ENCODE measurements around the gene TNFSF12. TPM values are rescaled to one million over a fixed set of nuclear protein-coding genes. Genes with fewer than 3 reads are reported as not detected.

Gene TNFSF12
- 10 to 100 TPM; 13.3 to 14.4 TPM for total RNA-seq

GRCh38 chr17:7548585-7549400 is at the start of gene TNFSF12:
Gene TNFSF12 (plus strand): TSS chr17:7549058. CDS start chr17:7549154, 96 bp downstream.
- ChIA-PET CTCF (interaction anchor here (1.1 to 3.6 kb wide), 5 partner anchors 12 to 137 kb away, joined by 3 to 15 read pairs (median 5); partner anchors contain the start of gene ZBTB4), POLR2A (no interaction called here)

GRCh38 chr17:7499161-7499560 is 49.7 kb upstream of the TNFSF12 start:
- ChIA-PET CTCF (interaction anchor here (0.6 to 1.2 kb wide), 6 partner anchors 15 to 1481 kb away, joined by 3 to 5 read pairs (median 3); no protein-coding TSS in a partner anchor), POLR2A (no interaction called here)

- CTCF ChIA-PET: interaction anchor here (1.1 to 1.3 kb wide), 2 partner anchors 21 to 184 kb away, joined by 3 to 5 read pairs; no protein-coding TSS in a partner anchor
- POLR2A ChIA-PET: interaction anchor here (0.6 kb wide), 1 partner anchor 345 kb away, joined by 4 read pairs; no protein-coding TSS in a partner anchor
Measured at GRCh38 chr17:7501729-7502128, 47.1 kb upstream of the TNFSF12 start.

- POLR2A ChIA-PET: no interaction called here
- CTCF ChIA-PET: interaction anchor here (1.1 to 1.3 kb wide), 2 partner anchors 20 to 183 kb away, joined by 3 to 5 read pairs; no protein-coding TSS in a partner anchor
Measured at GRCh38 chr17:7502171-7502847, 46.5 kb upstream of the TNFSF12 start.

GRCh38 chr17:7502987-7503386 is 45.9 kb upstream of the TNFSF12 start:
- ChIA-PET CTCF (interaction anchor here (1.3 kb wide), 1 partner anchor 20 kb away, joined by 5 read pairs; no protein-coding TSS in a partner anchor), POLR2A (interaction anchor here (0.6 kb wide), 1 partner anchor 154 kb away, joined by 4 read pairs; no protein-coding TSS in a partner anchor)

- ChIA-PET CTCF (no interaction called here), POLR2A (interaction anchor here (0.6 kb wide), 1 partner anchor 154 kb away, joined by 4 read pairs; no protein-coding TSS in a partner anchor)
Measured at GRCh38 chr17:7503521-7503920, 45.3 kb upstream of the TNFSF12 start.

GRCh38 chr17:7508145-7508544 is 40.7 kb upstream of the TNFSF12 start:
- POLR2A ChIA-PET: no interaction called here
- CTCF ChIA-PET: interaction anchor here (0.8 to 3.0 kb wide), 2 partner anchors 19 to 53 kb away, joined by 3 to 11 read pairs; partner anchors contain the start of gene SENP3

- ChIA-PET CTCF (interaction anchor here (1.1 to 3.0 kb wide), 2 partner anchors 52 to 153 kb away, joined by 3 to 11 read pairs; partner anchors contain the start of genes SENP3 and TMEM95), POLR2A (no interaction called here)
Measured at GRCh38 chr17:7508846-7509245, 40.0 kb upstream of the TNFSF12 start.

GRCh38 chr17:7509937-7510336 is 38.9 kb upstream of the TNFSF12 start:
- POLR2A ChIA-PET: no interaction called here
- CTCF ChIA-PET: interaction anchor here (1.0 to 1.1 kb wide), 2 partner anchors 42 to 155 kb away, joined by 3 read pairs; partner anchors contain the start of gene TMEM95

GRCh38 chr17:7511108-7511507 is 37.8 kb upstream of the TNFSF12 start:
- CTCF ChIA-PET: no interaction called here
- POLR2A ChIA-PET: no interaction called here

- POLR2A ChIA-PET: no interaction called here
- CTCF ChIA-PET: no interaction called here
Measured at GRCh38 chr17:7512105-7512504, 36.8 kb upstream of the TNFSF12 start.

- CTCF ChIA-PET: interaction anchor here (0.9 to 4.0 kb wide), 5 partner anchors 10 to 174 kb away, joined by 4 to 36 read pairs (median 4); partner anchors contain the start of genes SENP3 and TP53
Measured at GRCh38 chr17:7512824-7513540, 35.9 kb upstream of the TNFSF12 start.

GRCh38 chr17:7513850-7514419 is 34.9 kb upstream of the TNFSF12 start:
- CTCF ChIA-PET: interaction anchor here (0.7 to 4.0 kb wide), 11 partner anchors 9 to 173 kb away, joined by 3 to 36 read pairs (median 4); partner anchors contain the start of genes NLGN2, SENP3, TNFSF13 and TP53

More at GRCh38 chr17:7512824-7513540, 35.9 kb upstream of the TNFSF12 start:
- POLR2A ChIA-PET: interaction anchor here (0.5 kb wide), 1 partner anchor 39 kb away, joined by 4 read pairs; no protein-coding TSS in a partner anchor

GRCh38 chr17:7515911-7516610 is 32.8 kb upstream of the TNFSF12 start:
- ChIA-PET CTCF (interaction anchor here (0.6 to 4.0 kb wide), 11 partner anchors 22 to 526 kb away, joined by 3 to 36 read pairs (median 4); partner anchors contain the start of genes SENP3, SOX15 and TNFSF12), POLR2A (interaction anchor here (0.6 to 1.0 kb wide), 3 partner anchors 31 to 45 kb away, joined by 3 to 6 read pairs (median 4); no protein-coding TSS in a partner anchor)

More at GRCh38 chr17:7513850-7514419, 34.9 kb upstream of the TNFSF12 start:
- POLR2A ChIA-PET: no interaction called here

GRCh38 chr17:7523033-7523432 is 25.8 kb upstream of the TNFSF12 start:
- ChIA-PET CTCF (interaction anchor here (0.7 to 2.7 kb wide), 10 partner anchors 8 to 61 kb away, joined by 3 to 29 read pairs (median 4); partner anchors contain the start of genes MPDU1, SENP3, SLC35G6 and TNFSF12), POLR2A (interaction anchor here (0.7 kb wide), 1 partner anchor 182 kb away, joined by 3 read pairs; no protein-coding TSS in a partner anchor)

GRCh38 chr17:7528842-7529241 is 20.0 kb upstream of the TNFSF12 start:
- POLR2A ChIA-PET: no interaction called here
- CTCF ChIA-PET: no interaction called here

- CTCF ChIA-PET: no interaction called here
- POLR2A ChIA-PET: no interaction called here
Measured at GRCh38 chr17:7530023-7530900, 18.6 kb upstream of the TNFSF12 start.

Measured in activated CD8-positive, alpha-beta memory T cell treated with anti-CD3 and anti-CD28 coated beads for 36 hours (primary cell).